Activated CD4-positive, alpha-beta T cell treated with anti-CD3 and anti-CD28 coated beads for 48 hours (primary cell): Measurements from ENCODE around the gene PTGFRN.
"Not testable (repeated sequence)": the region's sequence is repeated elsewhere in the genome, so short reads cannot be mapped to it uniquely, and the experiment has no call there.

ENCODE experiments used
- DNase-seq: peaks from one replicate; pipeline ENCODE4 v3.0.0-alpha.2; 2020

The PTGFRN gene

DNA sequence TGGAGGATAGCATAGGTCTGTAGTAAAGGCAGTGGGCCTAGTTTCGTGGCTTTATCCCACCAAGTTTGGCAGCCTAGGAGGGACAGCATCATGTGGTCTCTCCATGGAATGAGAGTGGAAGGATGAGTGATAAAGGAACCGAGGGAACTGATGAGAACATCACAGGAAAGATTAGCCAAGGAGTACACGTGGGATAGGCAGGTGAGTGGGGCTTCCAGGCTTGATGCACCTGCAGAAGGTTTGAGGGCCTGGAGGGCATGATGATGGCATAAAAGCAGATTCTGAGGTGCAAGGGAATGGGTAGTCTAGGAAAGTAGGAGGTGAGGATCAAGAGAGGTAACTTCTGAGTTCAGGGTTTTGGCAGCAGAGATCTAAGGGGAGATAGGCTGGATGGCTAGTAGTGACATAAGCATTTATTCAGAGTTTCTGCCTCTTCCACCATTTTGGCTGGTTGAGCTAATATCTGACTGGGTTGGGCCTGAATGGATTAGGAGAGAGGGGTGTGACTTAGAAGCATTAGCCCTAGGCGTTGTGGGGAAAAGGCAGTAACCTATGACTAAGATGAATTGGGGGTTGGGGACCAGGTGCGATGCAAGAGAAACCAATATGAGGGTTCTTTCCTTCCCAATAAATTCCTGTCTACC is 9.1 kb downstream of the PTGFRN start:
- no peak for DNase-seq

DNA sequence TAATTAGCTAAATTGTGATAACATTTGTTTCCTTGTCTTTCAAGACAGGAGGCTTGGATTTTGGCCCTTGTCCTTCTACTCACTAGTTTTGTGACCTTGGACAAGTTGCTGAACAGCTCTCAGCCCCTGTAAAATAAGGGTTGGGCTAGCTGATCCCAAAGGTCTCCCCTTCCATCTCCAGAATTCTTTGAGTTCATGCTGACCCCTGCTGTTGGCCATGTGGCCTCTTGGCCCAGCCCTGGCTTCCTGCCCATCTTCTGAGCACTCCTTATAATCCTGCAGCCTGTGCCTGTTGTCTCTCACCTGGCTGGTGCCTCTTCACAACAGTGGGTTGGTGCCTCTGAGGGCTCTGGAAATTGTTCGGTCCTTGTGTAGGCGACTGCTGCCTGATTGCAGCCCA is 10.1 kb downstream of the PTGFRN start:
- DNase-seq: no peak

DNA sequence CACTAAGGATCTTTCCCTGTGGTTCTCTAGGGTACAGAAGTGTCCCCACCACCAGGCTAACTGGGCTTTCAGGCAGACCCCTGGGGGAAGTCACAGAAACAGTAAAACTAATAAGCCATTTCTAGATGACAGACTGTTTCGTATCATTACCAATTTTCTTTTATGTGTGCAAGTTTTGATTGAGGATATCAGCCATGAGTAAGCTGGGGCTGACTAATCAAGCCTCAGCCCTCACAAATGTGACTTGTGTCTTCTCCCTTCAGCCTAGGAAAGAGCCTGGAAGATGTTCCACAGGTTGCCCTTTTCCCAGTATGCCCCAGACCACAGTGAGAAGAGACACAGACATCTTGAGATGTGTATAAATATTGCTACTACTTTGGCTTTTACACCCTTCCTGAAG is 10.5 kb downstream of the PTGFRN start:
- no peak for DNase-seq

DNA sequence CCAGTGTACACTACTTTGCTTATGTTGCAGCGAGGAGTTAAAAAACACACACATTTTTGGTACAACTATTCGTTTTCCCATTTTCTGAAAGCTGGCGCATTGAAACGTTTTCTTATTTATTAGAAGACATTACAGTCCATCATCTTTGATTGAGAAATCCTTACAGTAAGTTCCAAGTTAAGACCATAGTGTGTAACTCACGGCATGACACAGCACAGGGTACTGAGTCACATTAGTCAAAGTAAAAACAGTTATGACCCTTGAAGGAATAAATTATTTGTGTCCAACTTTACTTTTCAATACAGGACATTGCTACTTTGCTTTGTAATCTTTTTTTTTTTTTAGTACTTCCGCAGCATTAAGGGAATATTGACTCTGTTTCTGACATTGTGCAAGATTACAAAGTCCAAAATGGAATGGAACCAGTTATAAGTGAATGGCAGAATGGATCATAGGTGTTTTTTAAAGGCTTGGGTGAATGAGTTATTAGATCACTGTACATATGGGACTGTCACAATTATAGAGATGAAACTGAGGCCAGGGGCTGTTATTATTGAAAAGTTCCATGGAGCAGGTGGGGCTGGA is 11.7 kb downstream of the PTGFRN start:
- DNase-seq: no peak

DNA sequence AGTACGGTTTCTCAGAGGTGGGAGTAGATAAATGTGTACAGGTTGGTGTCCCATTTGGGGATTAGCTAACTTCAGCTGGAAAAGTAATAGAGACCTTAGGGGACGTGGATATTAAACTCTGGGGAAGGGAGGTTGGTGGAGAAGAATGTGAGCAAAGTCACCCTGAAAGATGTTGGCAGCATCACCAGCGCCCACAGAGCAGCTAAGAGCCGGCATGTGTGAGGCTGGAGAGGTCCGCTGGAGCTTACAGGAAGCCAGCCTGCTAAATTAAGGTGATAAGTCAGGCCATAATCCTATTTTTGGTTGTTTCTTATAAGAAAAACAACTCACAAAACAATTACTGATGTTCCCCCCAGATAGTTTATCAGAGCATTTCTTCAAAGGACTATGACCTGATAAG is 12.2 kb downstream of the PTGFRN start:
- no peak for DNase-seq

DNA sequence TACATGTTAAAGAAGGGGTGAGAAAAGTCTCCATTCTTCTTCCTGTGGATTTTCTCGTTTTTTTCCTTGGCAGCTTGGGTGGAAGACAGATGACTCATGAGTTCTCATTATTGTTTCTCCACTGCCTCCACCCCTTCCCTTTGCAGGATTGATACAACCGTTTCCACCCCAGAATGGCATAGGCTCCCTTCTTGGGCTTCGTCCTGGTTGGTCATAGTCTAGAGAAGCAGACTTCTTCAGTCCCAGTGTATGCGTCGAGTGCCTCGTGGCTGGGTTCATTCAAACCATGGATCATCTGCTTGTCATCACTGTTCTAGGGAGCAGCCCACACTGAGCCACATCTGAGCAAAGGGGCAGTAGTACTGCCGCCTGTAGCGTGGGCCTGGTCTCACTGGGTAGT is 13.7 kb downstream of the PTGFRN start:
- no peak for DNase-seq

DNA sequence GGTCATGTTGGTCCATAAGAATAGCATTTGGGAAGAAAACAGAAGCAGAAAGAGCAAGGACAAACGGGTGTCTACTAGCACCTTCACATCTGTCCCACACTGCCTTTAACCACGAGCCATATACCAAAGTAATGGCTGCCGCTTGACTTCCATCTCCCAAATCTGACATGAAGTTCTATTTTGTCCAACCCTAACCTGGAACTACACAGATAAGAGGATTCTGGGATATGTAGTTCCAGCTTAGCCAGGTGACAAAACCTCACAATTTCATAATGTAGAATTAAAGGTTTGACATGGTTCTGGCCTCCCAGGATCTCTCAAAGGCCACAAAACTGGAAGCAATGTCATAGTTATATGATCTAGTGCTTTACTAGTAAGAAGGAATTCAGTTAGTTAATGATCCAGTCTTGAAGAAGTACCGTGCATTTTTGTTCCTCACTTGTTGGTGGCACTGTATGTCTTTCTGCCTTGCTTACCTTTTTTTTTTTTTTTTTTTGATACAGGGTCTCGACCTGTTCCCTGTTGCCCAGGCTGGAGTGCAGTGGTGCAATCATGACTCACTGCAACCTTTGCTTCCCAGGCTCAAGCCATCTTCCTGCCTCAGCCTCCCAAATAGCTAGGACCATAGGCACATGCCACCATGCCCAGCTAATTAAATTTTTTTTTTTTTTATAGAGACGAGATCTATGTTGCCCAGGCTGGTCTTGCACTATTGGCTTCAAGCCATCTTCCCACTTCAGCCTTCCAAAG is 17.5 kb downstream of the PTGFRN start:
- no peak for DNase-seq

DNA sequence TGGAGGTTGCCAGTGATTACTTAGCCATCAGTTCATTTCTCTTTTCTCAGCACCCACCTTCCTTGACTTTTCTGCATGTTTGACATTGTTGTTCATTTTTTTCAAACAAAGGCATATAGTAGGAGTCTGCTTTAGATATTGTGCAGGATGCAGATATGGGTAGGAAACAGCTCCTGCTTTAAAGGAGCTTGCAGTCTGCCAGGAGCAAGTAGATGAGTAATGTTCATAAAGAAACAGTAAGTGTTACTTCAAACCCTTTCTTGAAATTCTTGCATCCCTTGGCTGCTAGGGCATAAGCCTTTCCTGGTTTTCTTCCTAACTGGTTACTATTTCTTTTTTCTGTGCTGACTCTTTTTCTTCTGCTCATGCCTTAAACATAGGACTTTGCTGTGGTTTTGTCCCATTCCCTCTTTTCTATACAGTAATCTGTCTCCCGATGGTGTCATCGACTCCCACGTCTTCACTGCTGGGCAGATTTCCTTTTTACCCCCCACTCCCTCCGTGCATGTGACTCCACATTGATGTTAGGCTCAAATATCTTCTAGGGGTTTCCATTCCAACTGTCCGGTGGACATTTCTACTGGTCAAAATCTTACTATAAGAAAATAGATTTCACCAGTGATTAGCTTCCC is 20.4 kb downstream of the PTGFRN start:
- DNase-seq: no peak

DNA sequence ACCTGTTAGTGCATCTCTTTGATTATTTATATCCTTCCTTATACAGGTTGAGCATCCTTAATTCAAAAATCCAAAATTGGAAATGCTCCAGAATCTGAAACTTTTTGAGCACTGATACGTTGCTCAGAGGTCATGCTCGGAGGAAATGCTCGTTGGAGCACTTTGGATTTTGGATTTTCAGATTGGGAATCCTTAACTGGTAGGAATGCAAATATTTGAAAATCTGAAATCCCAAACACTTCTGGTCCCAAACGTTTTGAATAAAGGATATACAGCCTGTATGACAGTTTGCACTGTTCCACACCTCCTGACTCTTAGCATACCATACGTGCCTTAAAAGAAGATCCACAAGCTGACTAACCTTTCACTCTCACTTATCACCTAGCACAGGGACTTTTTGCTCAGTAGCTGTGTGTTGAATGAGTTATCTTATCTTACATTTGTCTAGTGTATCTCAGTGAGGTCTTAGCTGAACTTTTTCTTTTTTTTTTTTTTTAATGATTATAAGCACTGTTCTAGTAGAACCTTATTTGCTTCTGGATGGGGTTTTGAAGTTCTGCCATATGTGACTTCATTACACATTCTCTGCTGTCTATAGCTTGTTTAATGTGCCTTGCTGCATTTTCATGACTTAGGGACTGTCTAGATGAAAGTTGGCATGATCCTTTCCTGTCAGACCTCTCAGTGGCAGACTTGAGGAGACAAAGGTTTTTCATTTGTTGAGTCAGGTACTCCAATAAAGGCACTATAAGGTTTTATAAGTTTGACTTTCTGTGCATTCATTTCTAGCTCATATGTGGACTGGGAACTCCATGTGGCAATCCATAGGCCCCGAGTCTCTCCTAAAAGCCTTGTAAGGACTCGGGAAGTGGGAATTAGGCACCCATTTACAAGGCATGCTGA is 21.6 kb downstream of the PTGFRN start:
- no peak for DNase-seq

DNA sequence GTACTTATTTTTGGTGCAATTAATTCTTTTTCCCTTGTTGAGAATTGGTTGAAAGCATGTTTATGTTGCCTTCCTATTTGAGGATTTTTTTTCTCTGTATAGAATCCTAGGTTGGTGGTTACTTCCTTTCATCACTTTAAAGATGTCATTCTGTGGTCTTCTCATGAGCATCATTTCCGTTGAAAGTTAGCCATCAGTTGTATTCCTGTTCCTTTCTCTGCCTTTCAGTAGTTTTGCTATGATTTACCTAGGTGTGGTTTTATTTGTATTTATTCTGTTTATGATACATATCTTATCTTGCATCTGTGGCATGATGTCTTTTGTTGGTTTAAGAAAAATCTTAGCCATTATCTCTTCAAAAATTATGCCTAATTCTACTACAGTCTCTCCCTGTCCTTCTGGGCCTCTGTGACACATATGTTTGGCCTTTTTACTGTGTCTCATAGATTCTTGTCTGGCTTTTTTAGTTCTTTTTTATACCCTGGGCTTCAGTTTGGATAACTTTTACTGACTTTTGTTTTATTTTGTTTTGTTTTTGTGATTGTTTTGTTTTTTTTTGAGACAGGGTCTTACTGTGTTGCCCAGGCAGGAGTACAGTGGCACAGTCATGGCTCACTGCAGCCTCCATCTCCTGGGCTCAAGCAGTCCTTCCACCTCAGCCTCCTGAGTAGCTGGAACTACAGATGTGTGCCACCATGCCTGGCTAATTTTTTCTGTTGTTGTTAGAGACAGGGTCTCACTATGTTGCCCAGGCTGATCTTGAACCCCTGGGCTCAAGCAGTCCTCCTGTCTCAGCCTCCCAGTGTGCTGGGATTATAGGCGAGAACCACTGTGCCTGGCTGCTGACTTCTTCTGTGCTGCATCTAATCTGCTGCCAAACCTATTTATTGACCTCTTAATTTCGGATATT is 24.1 kb downstream of the PTGFRN start:
- no peak for DNase-seq

DNA sequence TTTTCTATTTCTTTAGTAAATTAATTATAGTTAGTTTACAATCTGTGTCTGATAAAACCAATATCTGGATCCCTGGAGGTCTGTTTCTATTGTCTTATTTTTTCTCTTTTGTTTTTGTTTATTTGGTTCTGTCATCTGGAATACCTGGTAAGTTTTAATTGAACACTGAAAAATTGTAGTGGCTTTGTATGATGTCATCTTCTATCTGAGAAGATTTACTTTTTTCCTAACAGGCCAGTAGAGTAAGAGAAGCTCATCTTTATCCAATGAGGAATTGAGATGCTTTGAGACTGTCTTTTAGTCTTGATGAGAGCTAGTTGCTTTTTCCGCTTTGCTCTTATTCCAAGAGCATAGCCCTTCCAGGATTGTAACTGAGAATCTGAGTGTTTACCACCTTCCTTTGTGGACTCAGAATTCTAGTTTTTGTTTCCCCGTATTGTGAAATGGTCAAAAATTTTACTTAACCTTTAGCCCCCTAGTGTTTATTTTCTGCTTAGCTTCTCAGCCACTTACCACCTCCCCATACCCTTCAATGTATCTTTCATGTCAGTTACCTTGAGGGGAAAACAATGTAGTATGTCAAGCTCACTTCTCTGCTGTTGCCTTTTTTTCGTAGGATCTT is 25.0 kb downstream of the PTGFRN start:
- no peak for DNase-seq

DNA sequence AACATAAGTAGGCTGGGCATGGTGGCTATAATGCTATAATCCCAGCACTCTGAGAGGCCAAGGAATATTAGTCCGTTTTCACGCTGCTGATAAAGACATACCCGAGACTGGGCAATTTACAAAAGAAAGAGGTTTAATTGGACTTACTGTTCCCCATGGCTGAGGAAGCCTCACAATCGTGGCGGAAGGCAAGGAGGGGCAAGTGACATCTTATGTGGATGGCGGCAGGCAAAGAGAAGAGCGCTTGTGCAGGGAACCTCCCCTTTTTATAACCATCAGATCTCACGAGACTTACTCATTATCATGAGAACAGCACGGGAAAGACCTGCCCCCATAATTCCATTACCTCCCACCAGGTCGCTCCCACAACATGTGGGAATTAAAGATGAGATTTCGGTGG is 28.5 kb downstream of the PTGFRN start:
- DNase-seq: no peak

DNA sequence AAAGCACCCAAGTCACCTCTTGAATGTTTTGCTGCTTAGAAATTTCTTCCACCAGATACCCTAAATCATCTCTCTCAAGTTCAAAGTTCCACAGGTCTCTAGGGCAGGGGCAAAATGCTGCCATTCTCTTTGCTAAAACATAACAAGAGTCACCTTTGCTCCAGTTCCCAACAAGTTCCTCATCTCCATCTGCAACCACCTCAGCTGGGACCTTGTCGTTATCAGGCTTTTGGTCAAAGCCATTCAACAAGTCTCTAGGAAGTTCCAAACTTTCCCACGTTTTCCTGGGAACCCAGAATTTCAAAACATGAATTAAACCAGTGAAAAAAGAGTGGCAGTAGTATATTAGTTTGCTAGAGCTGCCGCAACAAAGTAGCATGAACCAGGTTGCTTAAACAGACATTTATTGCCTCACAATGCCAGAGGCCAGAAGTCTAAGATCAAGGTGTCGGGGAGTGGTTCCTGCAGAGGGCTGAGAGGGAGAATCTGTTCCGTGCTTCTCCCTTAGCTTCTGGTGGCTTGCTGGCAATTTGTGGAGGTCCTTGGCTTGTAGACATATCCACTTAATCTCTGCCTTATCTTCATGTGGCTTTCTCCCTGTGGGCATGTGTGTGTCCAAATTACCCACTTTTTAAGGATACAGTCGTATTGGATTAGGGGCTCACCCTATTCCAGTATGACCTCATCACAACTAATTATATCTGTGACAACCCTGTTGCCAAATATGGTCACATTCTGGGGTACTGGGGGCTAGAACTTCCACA is 30.2 kb downstream of the PTGFRN start:
- not testable (repeated sequence) for DNase-seq

DNA sequence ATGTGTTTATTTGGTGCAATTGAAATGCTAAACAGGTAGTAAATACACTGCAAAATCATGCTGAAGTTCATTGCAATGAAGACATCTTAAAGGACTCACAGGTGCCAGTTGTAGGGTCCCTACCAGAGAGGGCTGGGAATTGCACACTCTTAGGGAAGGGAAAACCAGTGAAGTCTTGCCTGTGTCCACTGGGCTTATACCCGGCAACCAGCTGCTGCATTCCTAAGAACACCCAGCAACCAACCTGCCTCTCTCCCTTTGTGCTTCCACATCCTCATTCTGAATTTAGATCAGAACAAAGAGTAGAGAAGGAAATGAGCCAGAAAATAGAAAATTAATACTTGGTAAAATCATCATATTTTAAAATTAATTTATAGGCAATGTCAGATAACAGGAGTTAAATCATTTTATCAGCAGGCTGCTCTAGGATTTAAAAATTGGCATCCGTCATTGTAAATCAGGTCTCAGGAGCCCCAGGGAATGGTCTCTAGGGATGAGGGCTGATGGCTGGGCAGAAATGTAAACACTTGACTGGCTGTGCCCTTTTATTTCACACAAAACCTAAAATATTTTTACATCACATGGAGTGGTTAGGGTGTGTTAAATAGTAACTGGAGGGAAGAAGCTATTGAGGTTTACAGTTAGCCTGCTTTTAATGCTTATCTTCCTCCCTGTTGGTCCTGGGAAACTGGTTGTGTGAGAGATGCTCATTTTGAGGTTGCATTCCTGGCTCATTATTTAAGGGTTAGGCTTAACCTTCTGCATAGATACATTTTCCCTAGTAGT is 31.3 kb downstream of the PTGFRN start:
- DNase-seq: no peak

DNA sequence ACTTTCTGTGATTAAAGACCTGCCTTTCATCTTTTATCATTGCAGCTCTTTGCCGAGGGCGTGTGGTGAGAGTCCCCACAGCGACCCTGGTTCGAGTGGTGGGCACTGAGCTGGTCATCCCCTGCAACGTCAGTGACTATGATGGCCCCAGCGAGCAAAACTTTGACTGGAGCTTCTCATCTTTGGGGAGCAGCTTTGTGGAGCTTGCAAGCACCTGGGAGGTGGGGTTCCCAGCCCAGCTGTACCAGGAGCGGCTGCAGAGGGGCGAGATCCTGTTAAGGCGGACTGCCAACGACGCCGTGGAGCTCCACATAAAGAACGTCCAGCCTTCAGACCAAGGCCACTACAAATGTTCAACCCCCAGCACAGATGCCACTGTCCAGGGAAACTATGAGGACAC is 32.0 kb downstream of the PTGFRN start:
- DNase-seq: no peak

DNA sequence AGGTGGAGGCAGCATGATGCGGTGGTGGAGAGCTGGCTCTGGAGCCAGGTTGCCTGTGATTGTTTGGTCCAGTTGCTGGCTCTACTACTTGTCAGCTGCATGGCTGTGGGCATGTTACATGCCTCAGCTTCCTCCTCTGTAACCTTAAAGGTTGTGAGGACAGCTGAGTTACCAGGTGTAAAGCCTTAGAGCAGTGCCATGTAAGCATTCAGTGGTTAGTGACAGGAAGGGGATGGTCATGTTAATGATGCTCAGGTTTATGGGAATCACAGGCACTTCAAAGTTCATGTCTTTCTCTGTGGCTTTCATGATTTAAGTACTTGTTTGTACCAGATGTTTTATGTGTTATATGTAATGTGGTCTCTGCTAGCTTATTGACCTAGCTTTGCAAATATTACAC is 32.6 kb downstream of the PTGFRN start:
- DNase-seq: no peak

DNA sequence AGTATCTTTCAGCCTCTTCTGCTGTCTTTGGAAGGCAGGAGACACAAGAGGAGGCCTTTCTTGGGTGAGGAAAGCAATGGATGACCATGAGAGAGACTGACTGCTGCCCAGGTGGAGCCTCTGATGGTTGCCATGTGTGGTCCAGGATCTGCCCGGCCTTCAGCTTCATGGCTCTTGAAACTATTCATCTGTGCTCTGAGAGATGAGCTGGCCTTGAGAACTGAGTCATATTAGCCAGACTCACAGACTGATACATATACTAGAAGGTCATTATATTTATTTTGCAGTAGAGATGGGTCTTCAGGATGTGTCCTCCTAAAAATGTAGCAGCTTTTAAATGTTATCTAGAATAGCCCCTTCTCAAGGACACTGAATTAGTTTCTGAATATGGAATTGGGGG is 33.7 kb downstream of the PTGFRN start:
- no peak for DNase-seq

DNA sequence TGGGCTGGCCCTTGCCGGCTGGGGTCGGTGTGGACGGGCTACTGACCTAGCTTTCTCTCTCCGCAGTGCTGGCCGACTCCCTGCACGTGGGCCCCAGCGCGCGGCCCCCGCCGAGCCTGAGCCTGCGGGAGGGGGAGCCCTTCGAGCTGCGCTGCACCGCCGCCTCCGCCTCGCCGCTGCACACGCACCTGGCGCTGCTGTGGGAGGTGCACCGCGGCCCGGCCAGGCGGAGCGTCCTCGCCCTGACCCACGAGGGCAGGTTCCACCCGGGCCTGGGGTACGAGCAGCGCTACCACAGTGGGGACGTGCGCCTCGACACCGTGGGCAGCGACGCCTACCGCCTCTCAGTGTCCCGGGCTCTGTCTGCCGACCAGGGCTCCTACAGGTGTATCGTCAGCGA is 34.9 kb downstream of the PTGFRN start:
- no peak for DNase-seq

DNA sequence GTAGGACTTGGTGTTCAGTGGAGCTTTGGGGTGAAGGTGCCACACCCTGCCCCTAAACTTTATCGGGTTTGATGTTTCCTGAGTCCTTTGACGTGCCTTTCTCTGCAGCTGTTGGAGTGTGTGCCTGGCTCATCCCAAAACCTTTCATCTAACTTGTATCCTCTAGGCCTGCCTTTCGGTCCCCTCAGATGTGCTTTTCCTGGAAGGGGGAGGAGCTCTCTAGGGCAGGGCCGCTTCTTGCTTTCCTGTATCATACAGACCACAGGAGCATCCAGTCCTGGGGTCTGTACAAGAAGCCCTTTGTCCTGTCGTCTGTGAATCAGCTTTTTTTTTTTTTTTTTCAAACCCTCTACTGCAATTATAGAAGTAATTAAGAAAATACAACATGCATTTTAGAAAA is 35.7 kb downstream of the PTGFRN start:
- DNase-seq: no peak

DNA sequence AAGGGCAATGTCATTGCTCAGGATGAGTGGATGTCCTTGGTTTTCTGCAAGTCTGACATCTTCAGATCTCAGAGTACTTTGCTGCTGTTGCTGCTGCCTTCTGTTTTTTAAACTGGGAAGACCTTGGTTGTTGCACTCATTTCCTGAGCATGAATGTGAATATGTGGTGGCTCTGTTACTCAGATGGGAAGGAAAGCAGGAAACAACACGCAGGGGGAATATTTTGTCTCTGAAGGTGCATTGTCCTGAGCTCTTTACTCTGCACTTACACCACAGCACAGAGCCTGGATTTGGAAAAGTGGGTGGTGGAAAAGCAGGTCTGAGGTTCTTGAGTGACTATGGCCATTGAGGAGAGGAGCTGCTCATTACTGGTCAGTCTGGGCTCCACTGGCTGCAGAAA is 36.3 kb downstream of the PTGFRN start:
- DNase-seq: no peak
